VCaP (cell line): ENCODE measurements around the gene RMP24.
"Not testable (repeated sequence)": the region's sequence is repeated elsewhere in the genome, so short reads cannot be mapped to it uniquely, and the experiment has no call there.

Experiments
- H3K27ac ChIP-seq: fragments of 450-650 bp; 2 replicates; pipeline ENCODE4 v1.5.1; 2017
- CTCF ChIP-seq: fragments of 450-650 bp; conservative IDR thresholded peaks from 2 replicates; pipeline ENCODE4 v1.5.1; 2017; ENCODE audit warnings: mild to moderate bottlenecking, moderate library complexity

The RMP24 gene

DNA sequence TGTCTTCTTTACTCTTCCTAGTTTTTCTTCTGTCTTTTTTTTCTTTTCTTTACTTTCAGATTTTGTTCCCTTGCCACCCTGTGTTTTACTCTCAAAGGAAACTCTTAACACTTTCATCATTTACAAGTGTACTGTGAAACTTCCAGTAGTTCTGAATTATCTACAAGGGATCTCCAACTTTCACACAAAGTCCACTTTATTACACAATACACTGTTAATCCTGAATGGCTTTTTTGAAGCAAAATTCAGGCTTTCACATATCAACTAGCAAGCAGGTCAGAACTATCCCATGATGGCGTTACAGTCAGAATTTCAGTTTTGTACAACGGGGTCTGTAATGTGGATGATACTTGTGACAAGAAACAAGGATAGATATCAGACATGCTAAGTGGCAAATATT is 34.5 kb downstream of the RMP24 start:
- H3K27ac ChIP-seq, result no peak overlapping the region
- TF ChIP-seq CTCF, result no peak

- no peak for TF ChIP-seq CTCF
- no peak overlapping the region for H3K27ac ChIP-seq
Measured at GRCh38 chr18:36009214-36009613, 36.7 kb downstream of the RMP24 start.

- H3K27ac ChIP-seq, result no peak overlapping the region
Measured at GRCh38 chr18:36012891-36013290, 40.4 kb downstream of the RMP24 start.

DNA sequence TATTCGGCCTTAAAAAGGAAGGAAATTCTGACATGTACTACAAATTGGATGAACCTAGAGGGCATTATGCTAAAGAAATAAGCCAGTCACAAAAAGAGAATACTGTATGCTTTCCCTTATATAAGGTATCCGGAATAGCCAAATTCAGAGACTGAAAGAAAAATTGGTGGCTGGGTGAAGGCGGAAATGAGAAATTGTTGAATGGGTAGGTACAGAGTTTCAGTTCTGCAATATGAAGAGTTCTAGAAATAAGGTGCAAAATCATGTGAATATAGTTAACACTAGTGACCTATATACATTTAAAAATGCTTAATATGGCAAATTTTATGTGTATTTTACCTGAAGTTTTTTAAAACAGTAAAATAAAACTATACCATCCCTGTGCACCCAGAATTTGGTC is 43.1 kb downstream of the RMP24 start:
- no peak for TF ChIP-seq CTCF
- H3K27ac ChIP-seq, result no peak overlapping the region

More at GRCh38 chr18:36012891-36013290, 40.4 kb downstream of the RMP24 start:
- TF ChIP-seq CTCF, result no peak

DNA sequence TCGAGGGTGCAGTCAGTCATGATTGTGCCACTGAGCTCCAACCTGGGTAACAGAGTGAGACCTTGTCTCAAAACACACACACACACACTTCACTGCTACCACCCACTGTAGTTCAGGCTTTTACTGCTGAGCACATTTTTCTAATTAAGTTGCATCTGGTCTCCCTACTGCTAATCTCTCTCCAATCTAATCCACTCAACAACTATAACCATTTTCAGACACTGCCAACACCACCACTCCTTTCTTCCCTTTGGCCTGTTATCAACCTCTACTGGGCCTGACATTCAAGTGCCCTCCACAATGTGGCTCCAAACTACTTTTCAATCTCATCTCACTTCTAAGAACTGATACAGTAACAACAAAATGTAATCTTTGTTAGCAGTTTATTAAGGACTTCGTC is 44.8 kb downstream of the RMP24 start:
- H3K27ac ChIP-seq, result no peak overlapping the region; the same call in 1 of the 2 replicates
- no peak for TF ChIP-seq CTCF

DNA sequence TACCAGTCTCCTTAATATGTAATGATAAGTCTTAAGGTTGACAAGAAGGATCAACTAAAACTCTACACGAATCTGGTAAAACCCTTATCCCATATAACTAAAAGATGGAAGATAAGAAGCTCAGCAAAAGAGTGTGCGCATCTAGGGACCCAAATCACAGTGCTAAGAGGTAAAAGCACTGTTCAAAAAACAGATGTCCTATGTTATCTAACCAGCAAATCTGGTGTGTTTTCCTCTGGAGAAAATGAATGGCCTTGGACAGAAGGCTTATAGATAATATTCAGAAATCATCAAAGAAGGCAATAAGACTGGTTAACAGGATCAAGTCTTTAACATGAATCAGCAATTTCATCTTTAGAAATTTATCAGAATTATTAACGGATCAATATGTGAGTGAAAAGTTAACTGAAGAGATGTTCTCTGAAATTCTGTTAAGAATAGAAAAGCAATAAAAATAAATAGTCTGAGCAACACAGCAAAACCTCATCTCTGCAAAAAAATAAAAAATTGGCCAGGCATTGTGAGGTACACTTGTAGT is 47.8 kb downstream of the RMP24 start:
- no peak for TF ChIP-seq CTCF
- H3K27ac ChIP-seq, result no peak overlapping the region

DNA sequence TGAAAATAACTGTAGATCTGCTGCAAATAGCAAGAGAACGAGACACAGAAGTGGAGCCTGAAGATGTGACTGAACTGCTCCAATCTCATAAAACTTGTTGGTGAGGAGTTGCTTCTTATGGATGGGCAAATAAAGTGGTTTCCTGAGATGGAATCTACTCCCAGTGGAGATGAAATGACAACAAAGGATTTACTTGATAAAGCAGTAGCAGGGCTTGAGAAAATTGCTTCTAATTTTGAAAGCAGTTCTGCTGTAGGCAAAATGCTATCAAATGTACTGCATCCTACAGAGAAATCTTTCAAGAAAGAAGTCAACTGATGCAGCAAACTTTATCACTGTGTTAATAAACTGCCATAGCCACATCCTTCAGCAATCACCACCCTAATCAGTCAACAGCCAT is 50.9 kb downstream of the RMP24 start:
- no peak for TF ChIP-seq CTCF
- no peak overlapping the region for H3K27ac ChIP-seq

DNA sequence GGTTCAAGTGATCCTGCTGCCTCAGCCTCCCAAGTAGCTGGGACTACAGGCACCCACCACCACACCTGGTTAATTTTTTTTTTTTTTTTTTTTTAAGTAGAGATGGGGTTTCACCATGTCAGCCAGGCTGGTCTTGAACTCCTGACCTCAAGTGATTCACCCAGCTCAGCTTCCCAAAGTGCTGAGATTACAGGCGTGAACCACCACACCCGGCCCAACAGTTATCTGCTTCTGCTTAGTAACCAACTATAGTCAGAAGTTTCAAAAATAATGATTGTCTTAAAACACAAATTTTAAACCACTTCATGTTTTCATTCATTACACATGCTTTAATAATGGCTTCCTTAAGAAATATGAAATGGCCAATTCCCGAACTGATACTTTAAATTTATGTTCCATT is 51.8 kb downstream of the RMP24 start:
- H3K27ac ChIP-seq, result not testable (repeated sequence)
